Measurements from ENCODE around the gene TMEM132D. TPM values are rescaled to one million over a fixed set of nuclear protein-coding genes. Genes with fewer than 3 reads are reported as not detected.

Gene TMEM132D
- total RNA-seq, 2 donors from 2014 or later = 4.4 to 14.2 TPM

- no peak for DNase-seq
- no peak overlapping the region for H3K27ac ChIP-seq (ENCODE audit: low read depth, low read length)
- no peaks in the 10 kb centered on the region for H3K27me3 Mint-ChIP-seq (ENCODE audit: insufficient read depth)
- no peaks in the 10 kb centered on the region for H3K4me1 ChIP-seq (ENCODE audit: control insufficient read depth, insufficient read depth, low read length)
- H3K9me3 Mint-ChIP-seq = peaks cover 66% of the 10 kb centered on the region
- H3K36me3 ChIP-seq (ENCODE audit: control insufficient read depth, insufficient read depth, low read length) = no peaks in the 10 kb centered on the region
- H3K27me3 ChIP-seq (ENCODE audit: control insufficient read depth, insufficient read depth, low read length, poor library complexity, severe bottlenecking) = no peaks in the 10 kb centered on the region
- peaks cover 42% of the 10 kb centered on the region for H3K9me3 ChIP-seq (ENCODE audit: control insufficient read depth, low read length)
- H3K36me3 Mint-ChIP-seq (ENCODE audit: low read depth) = peaks cover 55% of the 10 kb centered on the region
- peaks cover 10% of the 10 kb centered on the region for H3K4me1 Mint-ChIP-seq
- no peak overlapping the region for H3K4me3 Mint-ChIP-seq
- no peak overlapping the region for H3K4me3 ChIP-seq (ENCODE audit: low read length)
- no peak overlapping the region for H3K27ac Mint-ChIP-seq
- TF ChIP-seq, protein P1, sequence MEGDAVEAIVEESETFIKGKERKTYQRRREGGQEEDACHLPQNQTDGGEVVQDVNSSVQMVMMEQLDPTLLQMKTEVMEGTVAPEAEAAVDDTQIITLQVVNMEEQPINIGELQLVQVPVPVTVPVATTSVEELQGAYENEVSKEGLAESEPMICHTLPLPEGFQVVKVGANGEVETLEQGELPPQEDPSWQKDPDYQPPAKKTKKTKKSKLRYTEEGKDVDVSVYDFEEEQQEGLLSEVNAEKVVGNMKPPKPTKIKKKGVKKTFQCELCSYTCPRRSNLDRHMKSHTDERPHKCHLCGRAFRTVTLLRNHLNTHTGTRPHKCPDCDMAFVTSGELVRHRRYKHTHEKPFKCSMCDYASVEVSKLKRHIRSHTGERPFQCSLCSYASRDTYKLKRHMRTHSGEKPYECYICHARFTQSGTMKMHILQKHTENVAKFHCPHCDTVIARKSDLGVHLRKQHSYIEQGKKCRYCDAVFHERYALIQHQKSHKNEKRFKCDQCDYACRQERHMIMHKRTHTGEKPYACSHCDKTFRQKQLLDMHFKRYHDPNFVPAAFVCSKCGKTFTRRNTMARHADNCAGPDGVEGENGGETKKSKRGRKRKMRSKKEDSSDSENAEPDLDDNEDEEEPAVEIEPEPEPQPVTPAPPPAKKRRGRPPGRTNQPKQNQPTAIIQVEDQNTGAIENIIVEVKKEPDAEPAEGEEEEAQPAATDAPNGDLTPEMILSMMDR (conservative IDR thresholded peaks at IDR 0.05) = no peak
- no peak overlapping the region for H3K9ac ChIP-seq (ENCODE audit: extremely low read depth, low read length, poor library complexity, severe bottlenecking)
Observed at GRCh38 chr12:129687731-129688130, 216.1 kb downstream of the TMEM132D start.

- Mint-ChIP-seq H3K27me3 (ENCODE audit: insufficient read depth) (no peaks in the 10 kb centered on the region), H3K27ac (no peak overlapping the region), H3K4me3 (no peak overlapping the region), H3K4me1 (peaks cover 1% of the 10 kb centered on the region), H3K9me3 (peaks cover 64% of the 10 kb centered on the region), H3K36me3 (ENCODE audit: low read depth) (peaks cover 64% of the 10 kb centered on the region)
- peaks cover 52% of the 10 kb centered on the region for H3K9me3 ChIP-seq (ENCODE audit: control insufficient read depth, low read length)
- H3K9ac ChIP-seq (ENCODE audit: extremely low read depth, low read length, poor library complexity, severe bottlenecking) = no peak overlapping the region
- TF ChIP-seq, protein P1 (conservative IDR thresholded peaks at IDR 0.05) = no peak
- no peak overlapping the region for H3K4me3 ChIP-seq (ENCODE audit: low read length)
- H3K36me3 ChIP-seq (ENCODE audit: control insufficient read depth, insufficient read depth, low read length) = no peaks in the 10 kb centered on the region
- no peak for DNase-seq
- H3K27ac ChIP-seq (ENCODE audit: low read depth, low read length) = no peak overlapping the region
- 90 to 100% methylated on average over 1 to 2 of the region's 2 CpGs for WGBS, 2 experiments (ENCODE audit: insufficient coverage in 1 of 2, insufficient read length in 1 of 2)
- H3K4me1 ChIP-seq (ENCODE audit: control insufficient read depth, insufficient read depth, low read length) = no peaks in the 10 kb centered on the region
- H3K27me3 ChIP-seq (ENCODE audit: control insufficient read depth, insufficient read depth, low read length, poor library complexity, severe bottlenecking) = no peaks in the 10 kb centered on the region
Observed at GRCh38 chr12:129681830-129682229, 222.0 kb downstream of the TMEM132D start.

- H3K36me3 ChIP-seq (ENCODE audit: control insufficient read depth, insufficient read depth, low read length) = no peaks in the 10 kb centered on the region
- H3K9me3 Mint-ChIP-seq = peaks cover 58% of the 10 kb centered on the region
- peaks cover 1% of the 10 kb centered on the region for H3K4me1 Mint-ChIP-seq
- 83% methylated on average over 1 of the region's 1 CpG; no CpG with 5 or more reads in 1 of the 2 experiments for WGBS, 2 experiments (ENCODE audit: insufficient coverage in 1 of 2, insufficient read length in 1 of 2)
- H3K4me1 ChIP-seq (ENCODE audit: control insufficient read depth, insufficient read depth, low read length) = no peaks in the 10 kb centered on the region
- H3K36me3 Mint-ChIP-seq (ENCODE audit: low read depth) = peaks cover 57% of the 10 kb centered on the region
- no peaks in the 10 kb centered on the region for H3K27me3 Mint-ChIP-seq (ENCODE audit: insufficient read depth)
- no peak overlapping the region for H3K27ac ChIP-seq (ENCODE audit: low read depth, low read length)
- TF ChIP-seq, protein P1 (conservative IDR thresholded peaks at IDR 0.05) = no peak
- no peak overlapping the region for H3K27ac Mint-ChIP-seq
- H3K27me3 ChIP-seq (ENCODE audit: control insufficient read depth, insufficient read depth, low read length, poor library complexity, severe bottlenecking) = no peaks in the 10 kb centered on the region
- no peak overlapping the region for H3K9ac ChIP-seq (ENCODE audit: extremely low read depth, low read length, poor library complexity, severe bottlenecking)
- no peak for DNase-seq
- H3K4me3 Mint-ChIP-seq = no peak overlapping the region
- peaks cover 52% of the 10 kb centered on the region for H3K9me3 ChIP-seq (ENCODE audit: control insufficient read depth, low read length)
- H3K4me3 ChIP-seq (ENCODE audit: low read length) = no peak overlapping the region
Observed at GRCh38 chr12:129681151-129681550, 222.7 kb downstream of the TMEM132D start.
